ENCODE measurements around the gene TNNI2. TPM values are rescaled to one million over a fixed set of nuclear protein-coding genes. Genes with fewer than 3 reads are reported as not detected.
"Not testable (repeated sequence)": the region's sequence is repeated elsewhere in the genome, so short reads cannot be mapped to it uniquely, and the experiment has no call there.

TNNI2 gene
- total RNA-seq, result 1 to 10 TPM; 1.0 to 1.3 TPM
- long read RNA-seq, donor 1, result 0 reads
- long read RNA-seq, donor 2, result 0 reads

- DNase-seq (ENCODE audit: low spot score), result no peak
Measured at GRCh38 chr11:1838426-1839144, at the start of gene TNNI2. TSS of gene TNNI2 (plus strand) at chr11:1838981. CDS start at chr11:1839697, 716 bp downstream.

GRCh38 chr11:1791912-1792311 lies 46.9 kb upstream of the TNNI2 start:
- peak; percentile 49 for DNase-seq (ENCODE audit: low spot score)
- intact Hi-C loops (cut with DNase I), result no loop called here

More at GRCh38 chr11:1838426-1839144, at the start of gene TNNI2:
- intact Hi-C loops (cut with DNase I), result loop anchor here (5.0 kb wide), 2 partner anchors 314 to 319 kb away; no protein-coding TSS in a partner anchor

- intact Hi-C loops (cut with DNase I), result no loop called here
- DNase-seq (ENCODE audit: low spot score), result peak; percentile 15
Measured at GRCh38 chr11:1792461-1792860, 46.3 kb upstream of the TNNI2 start.

GRCh38 chr11:1793081-1793480 lies 45.7 kb upstream of the TNNI2 start:
- no peak for DNase-seq (ENCODE audit: low spot score)
- intact Hi-C loops (cut with DNase I), result no loop called here

- peak; percentile 35 for DNase-seq (ENCODE audit: low spot score)
- intact Hi-C loops (cut with DNase I), result no loop called here
Measured at GRCh38 chr11:1796413-1797011, 42.3 kb upstream of the TNNI2 start.

- no peak for DNase-seq (ENCODE audit: low spot score)
- intact Hi-C loops (cut with DNase I), result no loop called here
Measured at GRCh38 chr11:1797391-1798125, 41.2 kb upstream of the TNNI2 start.

GRCh38 chr11:1803246-1803645 lies 35.5 kb upstream of the TNNI2 start:
- intact Hi-C loops (cut with DNase I), result no loop called here
- DNase-seq (ENCODE audit: low spot score), result no peak

GRCh38 chr11:1803835-1804519 lies 34.8 kb upstream of the TNNI2 start:
- intact Hi-C loops (cut with DNase I); DNase-seq (ENCODE audit: low spot score): not testable (repeated sequence)

GRCh38 chr11:1805525-1805924 lies 33.3 kb upstream of the TNNI2 start:
- intact Hi-C loops (cut with DNase I), result no loop called here
- no peak for DNase-seq (ENCODE audit: low spot score)

- intact Hi-C loops (cut with DNase I), result no loop called here
- no peak for DNase-seq (ENCODE audit: low spot score)
Measured at GRCh38 chr11:1807264-1807995, 31.4 kb upstream of the TNNI2 start.

GRCh38 chr11:1810761-1811160 lies 28.0 kb upstream of the TNNI2 start:
- intact Hi-C loops (cut with DNase I), result no loop called here
- DNase-seq (ENCODE audit: low spot score), result no peak

GRCh38 chr11:1812274-1812673 lies 26.5 kb upstream of the TNNI2 start:
- intact Hi-C loops (cut with DNase I), result no loop called here
- DNase-seq (ENCODE audit: low spot score), result no peak

- intact Hi-C loops (cut with DNase I), result no loop called here
- DNase-seq (ENCODE audit: low spot score), result no peak
Measured at GRCh38 chr11:1812801-1813200, 26.0 kb upstream of the TNNI2 start.

- intact Hi-C loops (cut with DNase I); DNase-seq (ENCODE audit: low spot score): not testable (repeated sequence)
Measured at GRCh38 chr11:1813356-1813755, 25.4 kb upstream of the TNNI2 start.

- no peak for DNase-seq (ENCODE audit: low spot score)
- intact Hi-C loops (cut with DNase I), result no loop called here
Measured at GRCh38 chr11:1814691-1815090, 24.1 kb upstream of the TNNI2 start.

- no peak for DNase-seq (ENCODE audit: low spot score)
- intact Hi-C loops (cut with DNase I), result no loop called here
Measured at GRCh38 chr11:1815311-1815710, 23.5 kb upstream of the TNNI2 start.

GRCh38 chr11:1815751-1816150 lies 23.0 kb upstream of the TNNI2 start:
- DNase-seq (ENCODE audit: low spot score), result no peak
- intact Hi-C loops (cut with DNase I), result no loop called here

GRCh38 chr11:1817000-1817399 lies 21.8 kb upstream of the TNNI2 start:
- intact Hi-C loops (cut with DNase I), result no loop called here
- DNase-seq (ENCODE audit: low spot score), result no peak

- intact Hi-C loops (cut with DNase I), result no loop called here
- DNase-seq (ENCODE audit: low spot score), result no peak
Measured at GRCh38 chr11:1817511-1817910, 21.3 kb upstream of the TNNI2 start.
